ENCODE measurements around the gene ABI3BP. TPM values are rescaled to one million over a fixed set of nuclear protein-coding genes. Genes with fewer than 3 reads are reported as not detected.
A peak's percentile ranks its signal among the peaks of the same experiment; 100 is the strongest.

Gene ABI3BP
- total RNA-seq, 1 donor from 2014 or later, result 26.2 TPM

- intact Hi-C loops (cut with DNase I), result no loop called here
- DNase-seq (ENCODE audit: low spot score), result no peak
Observed at GRCh38 chr3:100715176-100715575, 278.0 kb downstream of the ABI3BP start.

- intact Hi-C loops (cut with DNase I), result no loop called here
- DNase-seq (ENCODE audit: low spot score), result no peak
Observed at GRCh38 chr3:100710261-100710968, 282.8 kb downstream of the ABI3BP start.

- peak; percentile 75 for DNase-seq (ENCODE audit: low spot score)
Observed at GRCh38 chr3:100709842-100710260, 283.4 kb downstream of the ABI3BP start.

GRCh38 chr3:100708989-100709841 is 284.0 kb downstream of the ABI3BP start, which contains the start of gene TFG:
TFG (plus strand) TSS chr3:100709494; CDS start chr3:100713686, 4,192 bp downstream.
- DNase-seq (ENCODE audit: low spot score), result peak; percentile 99
- intact Hi-C loops (cut with DNase I), result loop anchor here (2.0 to 10.0 kb wide), 2 partner anchors 214 to 308 kb away; partner anchors contain the start of genes LNP1, TMEM45A and TOMM70

More at GRCh38 chr3:100709842-100710260, 283.4 kb downstream of the ABI3BP start:
- intact Hi-C loops (cut with DNase I), result loop anchor here (2.0 to 10.0 kb wide), 2 partner anchors 215 to 309 kb away; partner anchors contain the start of genes LNP1, TMEM45A and TOMM70

GRCh38 chr3:100708644-100708988 is 284.6 kb downstream of the ABI3BP start:
- DNase-seq (ENCODE audit: low spot score), result no peak
- intact Hi-C loops (cut with DNase I), result loop anchor here (2.0 to 10.0 kb wide), 2 partner anchors 214 to 308 kb away; partner anchors contain the start of genes LNP1, TMEM45A and TOMM70

- intact Hi-C loops (cut with DNase I), result loop anchor here (10.0 kb wide), 1 partner anchor 212 kb away; the partner anchor contains the start of gene TMEM45A
- no peak for DNase-seq (ENCODE audit: low spot score)
Observed at GRCh38 chr3:100706365-100706764, 286.9 kb downstream of the ABI3BP start.

GRCh38 chr3:100703865-100704264 is 289.4 kb downstream of the ABI3BP start:
- no peak for DNase-seq (ENCODE audit: low spot score)
- intact Hi-C loops (cut with DNase I), result loop anchor here (10.0 kb wide), 1 partner anchor 209 kb away; the partner anchor contains the start of gene TMEM45A

- intact Hi-C loops (cut with DNase I), result loop anchor here (10.0 kb wide), 1 partner anchor 208 kb away; the partner anchor contains the start of gene TMEM45A
Observed at GRCh38 chr3:100702980-100703345, 290.3 kb downstream of the ABI3BP start.

GRCh38 chr3:100702082-100702979 is 290.9 kb downstream of the ABI3BP start:
- intact Hi-C loops (cut with DNase I), result loop anchor here (10.0 kb wide), 1 partner anchor 208 kb away; the partner anchor contains the start of gene TMEM45A
- DNase-seq (ENCODE audit: low spot score), result no peak

More at GRCh38 chr3:100702980-100703345, 290.3 kb downstream of the ABI3BP start:
- DNase-seq (ENCODE audit: low spot score), result no peak

GRCh38 chr3:100700708-100701107 is 292.5 kb downstream of the ABI3BP start:
- no peak for DNase-seq (ENCODE audit: low spot score)
- intact Hi-C loops (cut with DNase I), result loop anchor here (10.0 kb wide), 1 partner anchor 206 kb away; the partner anchor contains the start of gene TMEM45A
